PC-9 (cell line): ENCODE measurements around the gene SEC14L3. TPM values are rescaled to one million over a fixed set of nuclear protein-coding genes. Genes with fewer than 3 reads are reported as not detected.

ENCODE experiments used
- BruUV-seq: library from RNA; stranded (reverse); fragments of 400-500 nt; replicated peaks from 2 replicates; lab custom pipeline; 2021; lab: Mats Ljungman, UMichigan
- CTCF ChIA-PET: fragments of 300-600 bp; sonication (Branson Sonifier 250); formaldehyde crosslinking; loops from one replicate; lab custom pipeline; 2022; ENCODE audit warnings: antibody characterized with exemption; lab: Charles Lee
- POLR2A ChIA-PET: fragments of 300-600 bp; sonication (Branson Sonifier 250); formaldehyde crosslinking; loops from one replicate; lab custom pipeline; 2022; ENCODE audit warnings: antibody characterized with exemption; ENCODE audit not compliant: unreplicated experiment; lab: Charles Lee
- DNase-seq, 2 experiments: peaks; one replicate each; pipeline versions ENCODE4 v3.0.0 to v3.0.0-alpha.2; 2015 to 2022; ENCODE audit warnings: mixed read lengths in 1 of 2
- H2AFZ ChIP-seq: fragments of 200-600 bp; sonication (generic); 2 replicates; pipeline ENCODE4 v1.8.1; 2017; ENCODE audit warnings: antibody characterized with exemption
- H3F3A ChIP-seq: fragments of 200-600 bp; sonication (generic); 2 replicates; pipeline ENCODE4 v1.8.1; 2017; ENCODE audit warnings: antibody characterized with exemption, mild to moderate bottlenecking, low read depth; ENCODE audit not compliant: insufficient read depth
- H3K27ac ChIP-seq: fragments of 200-600 bp; sonication (generic); 2 replicates; pipeline ENCODE4 v1.6.1; 2016; ENCODE audit warnings: mixed run types
- H3K27me3 ChIP-seq: fragments of 200-600 bp; sonication (generic); 2 replicates; pipeline ENCODE4 v1.6.1; 2016; ENCODE audit warnings: low read depth, mixed run types; ENCODE audit not compliant: insufficient read depth
- H3K36me3 ChIP-seq: fragments of 200-600 bp; sonication (generic); 2 replicates; pipeline ENCODE4 v1.6.1; 2016; ENCODE audit warnings: low read depth, mixed run types
- H3K4me1 ChIP-seq: fragments of 200-600 bp; sonication (generic); replicated peaks from 2 replicates; pipeline ENCODE4 v1.6.1; 2016; ENCODE audit warnings: mixed run types; ENCODE audit not compliant: insufficient read depth
- H3K4me2 ChIP-seq: fragments of 200-600 bp; sonication (generic); 2 replicates; pipeline ENCODE4 v1.6.1; 2017; ENCODE audit warnings: mixed run types
- H3K4me3 ChIP-seq: fragments of 200-600 bp; sonication (generic); 2 replicates; pipeline ENCODE4 v1.6.1; 2016; ENCODE audit warnings: mixed run types
- H3K79me2 ChIP-seq: fragments of 200-600 bp; sonication (generic); 2 replicates; pipeline ENCODE4 v1.6.1; 2017; ENCODE audit warnings: low read depth, mixed run types
- H3K9me2 ChIP-seq: fragments of 200-600 bp; sonication (generic); 2 replicates; pipeline ENCODE4 v1.8.1; 2017; ENCODE audit warnings: mild to moderate bottlenecking; ENCODE audit not compliant: insufficient read depth
- H3K9me3 ChIP-seq: fragments of 200-600 bp; sonication (generic); 2 replicates; pipeline ENCODE4 v1.8.1; 2016; ENCODE audit warnings: low read depth; ENCODE audit not compliant: insufficient read depth
- H4K20me1 ChIP-seq: fragments of 200-600 bp; sonication (generic); 2 replicates; pipeline ENCODE4 v1.8.1; 2017; ENCODE audit not compliant: insufficient read depth
- CTCF ChIP-seq: fragments of 200-600 bp; sonication (generic); conservative IDR thresholded peaks from 2 replicates; pipeline ENCODE4 v1.6.1; 2017; ENCODE audit warnings: mixed run types, antibody characterized with exemption, mild to moderate bottlenecking, moderate library complexity
- EZH2 ChIP-seq: fragments of 200-600 bp; sonication (generic); IDR thresholded peaks from 2 replicates; pipeline ENCODE4 v1.8.0; 2017; ENCODE audit warnings: antibody characterized with exemption, low read depth
- intact Hi-C: fragments of 100-400 bp; cut with micrococcal nuclease; formaldehyde crosslinking; loops from one replicate; pipeline ENCODE4 v1.10.0; 2022; ENCODE audit not compliant: unreplicated experiment
- total RNA-seq: library from RNA; stranded (reverse); gene quantifications from 2 replicates; pipeline ENCODE4 v1.2.3, GENCODE V29; 2021

SEC14L3 gene
- total RNA-seq, 1 experiment from 2014 or later = not detected

DNA sequence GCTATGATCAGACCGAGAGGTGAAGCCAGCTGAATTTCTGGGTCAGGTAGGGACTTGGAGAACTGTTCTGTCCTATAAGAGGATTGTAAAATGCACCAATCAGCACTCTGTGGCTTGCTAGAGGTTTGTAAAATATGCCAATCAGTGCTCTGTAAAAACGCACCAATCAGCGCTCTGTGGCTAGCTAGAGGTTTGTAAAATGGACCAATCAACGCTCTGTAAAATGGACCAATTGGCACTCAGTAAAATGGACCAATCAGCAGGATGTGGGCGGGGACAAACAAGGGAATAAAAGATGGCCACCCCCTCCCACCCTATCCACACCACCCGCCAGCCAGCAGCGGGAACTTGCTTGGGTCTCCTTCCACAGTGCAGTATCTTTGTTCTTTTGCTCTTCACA lies 40.1 kb upstream of the SEC14L3 start:
- no peak overlapping the region for H3K4me3 ChIP-seq
- BruUV-seq = no TSS peak
- CTCF ChIA-PET = no interaction called here
- POLR2A ChIA-PET = no interaction called here
- TF ChIP-seq EZH2 = no peak
- TF ChIP-seq CTCF = no peak
- no peak overlapping the region for H3K4me2 ChIP-seq
- no peaks in the 10 kb centered on the region for H3K9me3 ChIP-seq
- no peaks in the 10 kb centered on the region for H3K9me2 ChIP-seq
- H3K27ac ChIP-seq = no peak overlapping the region
- H4K20me1 ChIP-seq = no peaks in the 10 kb centered on the region
- no peak for DNase-seq
- H3K36me3 ChIP-seq = no peaks in the 10 kb centered on the region
- no peaks in the 10 kb centered on the region for H3K27me3 ChIP-seq
- H3F3A ChIP-seq = no peaks in the 10 kb centered on the region
- no peak overlapping the region for H2AFZ ChIP-seq
- H3K79me2 ChIP-seq = no peaks in the 10 kb centered on the region
- H3K4me1 ChIP-seq = 0 out of 2 replicates have a peak, but pooled peaks cover 4% of the 10 kb centered on the region
- intact Hi-C loops = no loop called here

DNA sequence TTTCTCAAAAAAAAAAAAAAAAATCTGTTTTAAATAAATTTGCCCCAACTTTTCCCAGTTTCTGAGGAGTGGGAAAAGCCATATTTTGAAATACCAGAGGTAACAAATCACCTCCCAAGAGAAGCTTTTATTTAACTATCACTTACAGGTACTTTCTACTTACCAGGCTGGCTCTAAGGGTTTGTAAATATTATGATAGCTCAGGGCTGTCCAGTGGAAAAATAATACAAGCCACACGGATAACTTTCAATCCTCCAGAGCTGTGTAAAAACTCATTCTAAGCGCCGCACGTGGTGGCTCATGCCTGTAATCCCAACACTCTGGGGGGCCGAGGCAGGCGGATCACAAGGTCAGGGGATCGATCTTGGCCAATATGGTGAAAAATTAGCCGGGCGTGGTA lies 39.3 kb upstream of the SEC14L3 start:
- Histone ChIP-seq H3K27ac (no peak overlapping the region), H3K36me3 (no peaks in the 10 kb centered on the region), H3K9me2 (no peaks in the 10 kb centered on the region), H3K4me3 (no peak overlapping the region), H3K79me2 (no peaks in the 10 kb centered on the region), H3K9me3 (no peaks in the 10 kb centered on the region), H3F3A (no peaks in the 10 kb centered on the region), H2AFZ (no peak overlapping the region), H3K4me1 (no peaks in the 10 kb centered on the region), H3K27me3 (peaks cover 6% of the 10 kb centered on the region; the same call in 1 of the 2 replicates), H3K4me2 (no peak overlapping the region), H4K20me1 (no peaks in the 10 kb centered on the region)
- TF ChIP-seq EZH2 (no peak), CTCF (no peak)
- DNase-seq = no peak
- ChIA-PET POLR2A (no interaction called here), CTCF (no interaction called here)
- BruUV-seq = no TSS peak
- intact Hi-C loops = no loop called here

GRCh38 chr22:30508216-30508615 lies 36.4 kb upstream of the SEC14L3 start:
- no peak for DNase-seq
- intact Hi-C loops = no loop called here
- H3K4me3 ChIP-seq = no peak overlapping the region
- no peaks in the 10 kb centered on the region for H3K36me3 ChIP-seq
- CTCF ChIA-PET = interaction anchor here (0.7 kb wide), 1 partner anchor 127 kb away, joined by 3 read pairs; no protein-coding TSS in a partner anchor
- no peak for TF ChIP-seq EZH2
- no peak for TF ChIP-seq CTCF
- H3K4me1 ChIP-seq = 0 out of 2 replicates have a peak, but pooled peaks cover 5% of the 10 kb centered on the region
- H3K27ac ChIP-seq = no peak overlapping the region
- peaks cover 14% of the 10 kb centered on the region for H3K27me3 ChIP-seq
- H3F3A ChIP-seq = no peaks in the 10 kb centered on the region
- H3K9me3 ChIP-seq = no peaks in the 10 kb centered on the region
- H3K4me2 ChIP-seq = no peak overlapping the region
- H3K9me2 ChIP-seq = no peaks in the 10 kb centered on the region
- no peak overlapping the region for H2AFZ ChIP-seq
- no peaks in the 10 kb centered on the region for H3K79me2 ChIP-seq
- H4K20me1 ChIP-seq = no peaks in the 10 kb centered on the region
- POLR2A ChIA-PET = no interaction called here
- BruUV-seq = no TSS peak
